Raji (cell line): Measurements from ENCODE around the gene MTA1.

ENCODE experiments used
- POLR2A ChIP-seq: IDR thresholded peaks from 2 replicates; pipeline ENCODE4 v1.6.1; 2011; ENCODE audit warnings: low read depth, low read length, control low read depth; ENCODE audit not compliant: insufficient read depth

Gene MTA1

GRCh38 chr14:105499256-105500035 is 79.8 kb downstream of the MTA1 start:
- TF ChIP-seq POLR2A: no peak

GRCh38 chr14:105500036-105500725 is 80.6 kb downstream of the MTA1 start:
- TF ChIP-seq POLR2A: no peak

GRCh38 chr14:105500726-105501101 is 81.1 kb downstream of the MTA1 start:
- TF ChIP-seq POLR2A: no peak

GRCh38 chr14:105501504-105502291 is 82.1 kb downstream of the MTA1 start:
- no peak for TF ChIP-seq POLR2A

- no peak for TF ChIP-seq POLR2A
Measured at GRCh38 chr14:105502446-105503295, 83.0 kb downstream of the MTA1 start.

GRCh38 chr14:105503296-105503640 is 83.6 kb downstream of the MTA1 start:
- TF ChIP-seq POLR2A: no peak

- TF ChIP-seq POLR2A: no peak
Measured at GRCh38 chr14:105503935-105504692, 84.5 kb downstream of the MTA1 start.

GRCh38 chr14:105505101-105505500 is 85.5 kb downstream of the MTA1 start:
- no peak for TF ChIP-seq POLR2A

- no peak for TF ChIP-seq POLR2A
Measured at GRCh38 chr14:105507247-105507646, 87.6 kb downstream of the MTA1 start.

- no peak for TF ChIP-seq POLR2A
Measured at GRCh38 chr14:105508069-105508468, 88.4 kb downstream of the MTA1 start.

GRCh38 chr14:105508601-105509000 is 89.0 kb downstream of the MTA1 start:
- no peak for TF ChIP-seq POLR2A

- no peak for TF ChIP-seq POLR2A
Measured at GRCh38 chr14:105517096-105517495, 97.5 kb downstream of the MTA1 start.

GRCh38 chr14:105519946-105520698 is 100.5 kb downstream of the MTA1 start:
- TF ChIP-seq POLR2A: no peak
